Endothelial cell of umbilical vein (primary cell): ENCODE measurements around the gene STAC3. TPM values are rescaled to one million over a fixed set of nuclear protein-coding genes. Genes with fewer than 3 reads are reported as not detected.

ENCODE experiments used
- BruUV-seq: library from RNA; stranded (reverse); fragments of 400-500 nt; replicated peaks from 2 replicates; lab custom pipeline; 2021; lab: Mats Ljungman, UMichigan
- CTCF ChIA-PET: fragments of 300-600, 350-600 bp; sonication (Branson Sonifier 250); formaldehyde crosslinking; loops from one replicate; lab custom pipeline; 2021; ENCODE audit warnings: antibody characterized with exemption, inconsistent platforms; lab: Charles Lee
- POLR2A ChIA-PET: fragments of 300-600, 350-600 bp; sonication (Branson Sonifier 250); formaldehyde crosslinking; loops from one replicate; lab custom pipeline; 2021; ENCODE audit warnings: antibody characterized with exemption, inconsistent platforms; lab: Charles Lee
- DNase-seq: peaks from one replicate; pipeline ENCODE4 v3.0.0-alpha.2; 2011; ENCODE audit warnings: low read depth, low spot score
- FAIRE-seq: peaks from 2 replicates; lab custom pipeline; 2011; peaks lifted over from hg19 to GRCh38; lab: Jason Lieb, UNC
- H2AFZ ChIP-seq: 2 replicates; pipeline ENCODE4 v1.6.0; 2012; ENCODE audit warnings: low read depth, low read length, control low read depth, inconsistent platforms
- H3K27ac ChIP-seq: 2 replicates; pipeline ENCODE4 v1.5.1; 2011; ENCODE audit warnings: low read depth, mild to moderate bottlenecking, control low read depth, low read length, moderate library complexity; ENCODE audit not compliant: insufficient read depth
- H3K27me3 ChIP-seq, 2 experiments: 2 replicates each; pipeline versions ENCODE4 v1.6.0 to v1.6.1; 2011; ENCODE audit warnings: low read length in 2 of 2, mixed read lengths in 1 of 2; ENCODE audit not compliant: control insufficient read depth in 2 of 2, insufficient read depth in 2 of 2
- H3K36me3 ChIP-seq, 2 experiments: 2 replicates in 1 of 2; 3 replicates in 1 of 2; pipeline ENCODE4 v1.5.1; 2011; ENCODE audit warnings: low read length in 2 of 2, mild to moderate bottlenecking in 1 of 2, moderate library complexity in 1 of 2; ENCODE audit not compliant: control insufficient read depth in 2 of 2, insufficient read depth in 2 of 2; ENCODE audit errors: extremely low read depth in 1 of 2
- H3K4me1 ChIP-seq: 3 replicates; pipeline ENCODE4 v1.5.1; 2011; ENCODE audit warnings: mild to moderate bottlenecking, low read length; ENCODE audit not compliant: control insufficient read depth, insufficient read depth; ENCODE audit errors: extremely low read depth
- H3K4me2 ChIP-seq: 2 replicates; pipeline ENCODE4 v1.6.1; 2011; ENCODE audit warnings: low read length, control low read depth, mixed read lengths; ENCODE audit not compliant: insufficient read depth
- H3K4me3 ChIP-seq, 3 experiments: fragments of 200-600 bp in 1 of 3; sonication (generic), shearing (Covaris generic) in 1 of 3; replicated peaks in 1 of 3; 2 replicates each; pipeline ENCODE4 v1.5.1; 2011 to 2016; ENCODE audit warnings: control low read depth in 3 of 3, low read length in 3 of 3, mild to moderate bottlenecking in 2 of 3, inconsistent platforms in 1 of 3, low read depth in 1 of 3, moderate library complexity in 1 of 3; ENCODE audit not compliant: insufficient read depth in 1 of 3
- H3K79me2 ChIP-seq: 2 replicates; pipeline ENCODE4 v1.6.0; 2012; ENCODE audit warnings: low read length, inconsistent platforms; ENCODE audit not compliant: control insufficient read depth, insufficient read depth
- H3K9ac ChIP-seq: replicated peaks from 2 replicates; pipeline ENCODE3; 2011; ENCODE audit warnings: low read length, control low read depth; ENCODE audit not compliant: insufficient read depth; ENCODE audit errors: extremely low read depth
- H3K9me1 ChIP-seq: replicated peaks from 3 replicates; pipeline ENCODE4 v1.6.0; 2011; ENCODE audit warnings: mild to moderate bottlenecking, low read length; ENCODE audit not compliant: control insufficient read depth, insufficient read depth; ENCODE audit errors: extremely low read depth
- H3K9me3 ChIP-seq: replicated peaks from 2 replicates; pipeline ENCODE4 v1.5.1; 2012; ENCODE audit warnings: low read length, inconsistent platforms; ENCODE audit not compliant: control insufficient read depth, insufficient read depth
- H4K20me1 ChIP-seq: replicated peaks from 2 replicates; pipeline ENCODE3; 2011; ENCODE audit warnings: mild to moderate bottlenecking, low read length; ENCODE audit not compliant: control insufficient read depth, insufficient read depth; ENCODE audit errors: extremely low read depth
- CTCF ChIP-seq, 2 donors: IDR thresholded peaks; 1 replicate in 1 of 2; 2 replicates in 1 of 2; pipeline ENCODE4 v1.5.1; 2011; ENCODE audit warnings: low read length in 2 of 2, mild to moderate bottlenecking in 2 of 2, moderate library complexity in 2 of 2, control low read depth in 1 of 2, inconsistent platforms in 1 of 2, low read depth in 1 of 2; ENCODE audit not compliant: insufficient read depth in 1 of 2; ENCODE audit errors: extremely low read depth in 1 of 2
- EZH2 ChIP-seq: IDR thresholded peaks from 2 replicates; pipeline ENCODE4 v1.6.1; 2012; ENCODE audit warnings: borderline replicate concordance, low read depth, mild to moderate bottlenecking, moderate library complexity, low read length, inconsistent platforms; ENCODE audit not compliant: severe bottlenecking
- FOS ChIP-seq: IDR thresholded peaks from 2 replicates; pipeline ENCODE4 v1.6.1; 2011; ENCODE audit warnings: mild to moderate bottlenecking, low read length, moderate library complexity, borderline replicate concordance; ENCODE audit not compliant: insufficient read depth
- GATA2 ChIP-seq: IDR thresholded peaks from 2 replicates; pipeline ENCODE4 v1.7.0; 2011; ENCODE audit warnings: low read depth, mild to moderate bottlenecking, moderate library complexity, mixed read lengths, low read length; ENCODE audit not compliant: insufficient read length, insufficient read depth
- JUN ChIP-seq: IDR thresholded peaks from 2 replicates; pipeline ENCODE4 v1.6.1; 2011; ENCODE audit warnings: borderline replicate concordance, low read depth; ENCODE audit not compliant: insufficient read length, insufficient read depth
- MAX ChIP-seq: IDR thresholded peaks from 2 replicates; pipeline ENCODE4 v1.6.1; 2011; ENCODE audit not compliant: insufficient read depth, insufficient read length
- MYC ChIP-seq: IDR thresholded peaks from one replicate; pipeline ENCODE4 v1.6.1; 2011; ENCODE audit warnings: mild to moderate bottlenecking, low read depth, low read length
- POLR2A ChIP-seq: IDR thresholded peaks from 2 replicates; pipeline ENCODE4 v1.6.1; 2012; ENCODE audit warnings: low read depth, mild to moderate bottlenecking, control low read depth, low read length
- POLR2AphosphoS5 ChIP-seq: IDR thresholded peaks from 2 replicates; pipeline ENCODE4 v1.6.1; 2012; ENCODE audit warnings: low read depth, mild to moderate bottlenecking, control low read depth, low read length, moderate library complexity; ENCODE audit not compliant: insufficient read depth
- dilution Hi-C: fragments of 300-500 bp; cut with MboI; formaldehyde crosslinking; loops from one replicate; pipeline ENCODE4 v1.15.0; 2019; ENCODE audit warnings: low sequenced_read_pairs; ENCODE audit not compliant: extremely low pct_ligation_motif_present
- intact Hi-C: fragments of 100-400 bp; cut with micrococcal nuclease; formaldehyde crosslinking; loops from one replicate; pipeline ENCODE4 v1.10.0; 2022
- polyA plus RNA-seq, 4 experiments: library from polyadenylated mRNA; depleted of rRNA in 3 of 4; stranded (reverse) in 3 of 4; unstranded in 1 of 4; fragments of >200 nt; gene quantifications; 2 replicates each; pipeline versions ENCODE4 v1.2.1 to v1.2.3, GENCODE V29; 2011 to 2012; ENCODE audit warnings: missing spikeins in 1 of 4
- total RNA-seq: library from RNA; stranded (reverse); gene quantifications from 2 replicates; pipeline ENCODE4 v1.2.3, GENCODE V29; 2021

The STAC3 gene
- total and polyA plus RNA-seq, 2 donors (not counting 3 experiments of a cell fraction or from before 2014, with no cell fraction given): 0.36 to 0.55 TPM

DNA sequence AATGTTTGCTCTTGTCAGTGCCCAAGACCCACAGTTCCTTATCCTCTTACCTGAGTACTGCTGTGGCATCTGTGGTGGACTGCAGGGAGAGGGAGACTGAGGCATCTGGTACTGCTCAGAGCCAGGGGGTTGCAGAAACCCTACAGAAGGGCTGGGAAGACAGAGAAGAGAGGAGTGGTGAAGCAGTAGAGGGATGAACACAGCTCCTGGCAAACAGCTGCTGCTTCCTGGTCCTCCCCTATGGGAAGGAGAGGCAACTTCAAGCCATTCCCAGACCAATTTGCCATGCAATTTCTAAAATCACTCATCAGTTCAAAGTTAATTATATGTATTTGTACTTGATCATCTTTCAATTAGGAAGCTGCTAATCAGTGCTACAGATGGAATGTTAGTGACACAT, 15.7 kb upstream of the STAC3 start:
- ChIA-PET POLR2A (no interaction called here), CTCF (interaction anchor here (1.5 to 4.9 kb wide), 2 partner anchors 24 to 186 kb away, joined by 4 to 82 read pairs; partner anchors contain the start of gene INHBE)
- Histone ChIP-seq H3K36me3 (peaks cover 5 to 9% of the 10 kb centered on the region in 2 experiments), H2AFZ (no peak overlapping the region), H3K4me3 (no peak overlapping the region), H3K79me2 (no peaks in the 10 kb centered on the region), H3K27ac (no peak overlapping the region), H4K20me1 (no peaks in the 10 kb centered on the region), H3K9me1 (no peaks in the 10 kb centered on the region), H3K4me1 (no peaks in the 10 kb centered on the region), H3K9ac (no peak overlapping the region), H3K27me3 (no peaks in the 10 kb centered on the region), H3K9me3 (no peaks in the 10 kb centered on the region), H3K4me2 (no peak overlapping the region)
- no peak for FAIRE-seq
- intact Hi-C loops: no loop called here
- TF ChIP-seq FOS (no peak), MAX (no peak), POLR2A (no peak), EZH2 (no peak), JUN (no peak)
- BruUV-seq: no TSS peak
- DNase-seq: no peak
- dilution Hi-C loops: no loop called here

DNA sequence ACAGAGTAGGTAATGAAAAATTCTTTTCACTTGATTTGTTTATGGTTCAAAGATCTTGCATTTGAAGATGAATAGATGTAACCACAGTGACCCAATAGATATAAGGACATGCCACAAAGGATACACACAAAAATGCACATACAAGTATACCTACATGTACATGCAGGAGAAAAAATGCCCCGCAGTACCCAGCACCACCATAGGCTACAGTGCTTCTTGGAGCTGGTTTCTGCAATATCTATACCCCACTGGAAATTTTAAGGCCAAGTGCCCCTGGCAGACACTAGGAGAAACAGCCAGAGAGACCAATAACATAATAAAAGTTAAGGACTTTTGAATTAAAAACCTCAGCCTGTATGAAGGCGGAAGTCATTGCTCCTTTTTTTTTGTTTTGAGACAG, 12.1 kb upstream of the STAC3 start:
- Histone ChIP-seq H3K27me3 (no peaks in the 10 kb centered on the region), H3K4me2 (no peak overlapping the region), H3K4me1 (no peaks in the 10 kb centered on the region), H3K9me1 (no peaks in the 10 kb centered on the region), H3K9ac (no peak overlapping the region), H2AFZ (no peak overlapping the region), H3K27ac (no peak overlapping the region), H3K9me3 (no peaks in the 10 kb centered on the region), H3K4me3 (no peak overlapping the region), H3K36me3 (peaks cover 0 to 13% of the 10 kb centered on the region in 2 experiments), H4K20me1 (no peaks in the 10 kb centered on the region), H3K79me2 (no peaks in the 10 kb centered on the region)
- POLR2A ChIA-PET: no interaction called here
- intact Hi-C loops: loop anchor here (1.0 kb wide), 2 partner anchors 14 to 190 kb away; no protein-coding TSS in a partner anchor
- dilution Hi-C loops: no loop called here
- TF ChIP-seq GATA2 (no peak), EZH2 (no peak), FOS (no peak), MYC (no peak), CTCF (IDR thresholded peaks at IDR 0.05; ENCODE audit: extremely low read depth in 1 of 2, insufficient read depth in 1 of 2, low read depth in 1 of 2, low read length in 2 of 2) (no peak), JUN (no peak), POLR2A (no peak), POLR2AphosphoS5 (no peak), MAX (no peak)
- DNase-seq (no peak), FAIRE-seq (no peak)
- no TSS peak for BruUV-seq
- CTCF ChIA-PET: interaction anchor here (4.9 kb wide), 1 partner anchor 190 kb away, joined by 82 read pairs; the partner anchor contains the start of gene INHBE
